HepG2 (cell line): ENCODE data around the gene ICAM5. TPM values are rescaled to one million over a fixed set of nuclear protein-coding genes. Genes with fewer than 3 reads are reported as not detected.

Experiments used
- ARNT2 ChIP-seq: sonication (generic); formaldehyde crosslinking; IDR thresholded peaks from 2 replicates; pipeline ENCODE4 v1.8.0; 2022; ENCODE audit warnings: mild to moderate bottlenecking, low read depth, missing genetic modification reagents, moderate library complexity
- FLYWCH1 ChIP-seq: sonication (generic); formaldehyde crosslinking; IDR thresholded peaks from 2 replicates; pipeline ENCODE4 v1.8.1; 2023; ENCODE audit warnings: mild to moderate bottlenecking, missing genetic modification reagents
- HES4 ChIP-seq: sonication (generic); formaldehyde crosslinking; IDR thresholded peaks from 2 replicates; pipeline ENCODE4 v1.9.0; 2021; ENCODE audit warnings: mild to moderate bottlenecking, missing genetic modification reagents, borderline replicate concordance
- IRX3 ChIP-seq: sonication (generic); formaldehyde crosslinking; IDR thresholded peaks from 2 replicates; pipeline ENCODE4 v1.8.1; 2023; ENCODE audit warnings: mild to moderate bottlenecking, low read depth, missing genetic modification reagents, borderline replicate concordance
- KDM5B ChIP-seq: sonication (generic); formaldehyde crosslinking; IDR thresholded peaks from 2 replicates; pipeline ENCODE4 v1.4.0; 2020; ENCODE audit warnings: missing genetic modification reagents, mild to moderate bottlenecking, borderline replicate concordance
- MAFK ChIP-seq, 2 experiments: IDR thresholded peaks in 1 of 2; conservative IDR thresholded peaks in 1 of 2; 2 replicates each; pipeline ENCODE4 v1.6.1; 2011; ENCODE audit warnings: improper control_type of control experiment in 2 of 2, low read length in 2 of 2
- MAX ChIP-seq: IDR thresholded peaks from 2 replicates; pipeline ENCODE4 v1.6.1; 2012; ENCODE audit warnings: inconsistent platforms
- PREB ChIP-seq: sonication (generic); formaldehyde crosslinking; IDR thresholded peaks from 2 replicates; pipeline ENCODE4 v1.4.0; 2020; ENCODE audit warnings: missing genetic modification reagents
- SALL1 ChIP-seq: sonication (generic); formaldehyde crosslinking; IDR thresholded peaks from 2 replicates; pipeline ENCODE4 v1.8.0; 2022; ENCODE audit warnings: mild to moderate bottlenecking, missing genetic modification reagents
- TFDP1 ChIP-seq: IDR thresholded peaks from 2 replicates; pipeline ENCODE4 v1.6.1; 2016; ENCODE audit warnings: missing compliant biosample characterization, missing genetic modification reagents, borderline replicate concordance
- TFE3 ChIP-seq: IDR thresholded peaks from 2 replicates; pipeline ENCODE4 v1.6.1; 2016
- YEATS4 ChIP-seq: sonication (generic); formaldehyde crosslinking; IDR thresholded peaks from 2 replicates; pipeline ENCODE4 v1.4.0; 2020; ENCODE audit warnings: missing genetic modification reagents, borderline replicate concordance
- ZHX2 ChIP-seq, 2 experiments: sonication (generic) in 1 of 2; formaldehyde crosslinking in 1 of 2; IDR thresholded peaks; 2 replicates each; pipeline versions ENCODE4 v1.6.1 to v1.9.0; 2014 to 2022; ENCODE audit warnings: antibody characterized with exemption in 1 of 2, borderline replicate concordance in 1 of 2, inconsistent platforms in 1 of 2, low read depth in 1 of 2, missing genetic modification reagents in 1 of 2
- ZNF562 ChIP-seq: sonication (generic); formaldehyde crosslinking; IDR thresholded peaks from 2 replicates; pipeline ENCODE4 v1.8.0; 2022; ENCODE audit warnings: missing genetic modification reagents, borderline replicate concordance
- ZNF616 ChIP-seq: sonication (generic); formaldehyde crosslinking; IDR thresholded peaks from 2 replicates; pipeline ENCODE4 v1.5.0; 2020; ENCODE audit warnings: low read depth, mild to moderate bottlenecking, missing genetic modification reagents
- ZNF749 ChIP-seq: sonication (generic); formaldehyde crosslinking; IDR thresholded peaks from 2 replicates; pipeline ENCODE4 v1.8.0; 2022; ENCODE audit warnings: mild to moderate bottlenecking, missing genetic modification reagents, moderate library complexity, borderline replicate concordance
- ZNF777 ChIP-seq: sonication (generic); formaldehyde crosslinking; IDR thresholded peaks from 2 replicates; pipeline ENCODE4 v1.4.0; 2020; ENCODE audit warnings: missing genetic modification reagents
- polyA plus RNA-seq, 8 experiments: library from polyadenylated mRNA; depleted of rRNA in 3 of 8; stranded (reverse) in 7 of 8; unstranded in 1 of 8; fragments of >200 nt; fragmentation: Illumina TruSeq in 4 of 8; extraction: Trizol in 4 of 8; gene quantifications; 2 replicates each; pipeline versions ENCODE4 v1.2.1 to v1.2.3, GENCODE V29; 2011 to 2016; ENCODE audit warnings: low read depth in 4 of 8, missing spikeins in 1 of 8, mixed read lengths in 1 of 8; ENCODE audit not compliant: insufficient read depth in 1 of 8
- total RNA-seq, 5 experiments: library from RNA; depleted of rRNA; stranded (reverse); fragments of >200 nt; fragmentation: Illumina TruSeq; extraction: Trizol; gene quantifications; 2 replicates each; pipeline ENCODE4 v1.2.3, GENCODE V29; 2016; ENCODE audit warnings: low read depth in 1 of 5

ICAM5 gene
- total and polyA plus RNA-seq, 2 of the 13 experiments (the other 11 are each of a cell fraction or from before 2014, with no cell fraction given): 0.46 to 1.6 TPM

- peak; percentile 69; the same call in 1 of the 2 replicates for TF ChIP-seq TFDP1 (CRISPR knock-in tag)
- TF ChIP-seq IRX3 (CRISPR knock-in tag): 0 out of 2 replicates have a peak, but pooled peaks have one; percentile 24
- 0 out of 2 replicates have a peak, but pooled peaks have one; percentile 61 for TF ChIP-seq ZNF562 (CRISPR knock-in tag)
- TF ChIP-seq YEATS4 (CRISPR knock-in tag): no peak
- TF ChIP-seq MAX: peak; percentile 94
- TF ChIP-seq HES4 (CRISPR knock-in tag): peak; percentile 80; the same call in 1 of the 2 replicates
- TF ChIP-seq ZNF749 (CRISPR knock-in tag): 0 out of 2 replicates have a peak, but pooled peaks have one; percentile 76
- peak; percentile 84; the same call in 1 of the 2 replicates for TF ChIP-seq KDM5B (CRISPR knock-in tag)
- TF ChIP-seq ARNT2: 0 out of 2 replicates have a peak, but pooled peaks have one; percentile 66
- TF ChIP-seq FLYWCH1 (CRISPR knock-in tag): peak; percentile 46; the same call in 1 of the 2 replicates
- peak; percentile 28; the same call in 1 of the 2 replicates for TF ChIP-seq ZNF777 (CRISPR knock-in tag)
- TF ChIP-seq TFE3 (CRISPR knock-in tag): 0 out of 2 replicates have a peak, but pooled peaks have one; percentile 21
- peak; percentile 67; the same call in 1 of the 2 replicates for TF ChIP-seq SALL1 (CRISPR knock-in tag)
- TF ChIP-seq PREB: no peak
- no peak for TF ChIP-seq ZHX2 (IDR thresholded peaks at IDR 0.05; ENCODE audit: low read depth)
- 0 out of 2 replicates have a peak, but pooled peaks have one; percentile 55 for TF ChIP-seq ZHX2 (CRISPR knock-in tag; IDR thresholded peaks at IDR 0.05; ENCODE audit: borderline replicate concordance)
- peak; percentile 94; the same call in 1 of the 2 replicates for TF ChIP-seq ZNF616 (CRISPR knock-in tag)
- no peak for TF ChIP-seq MAFK (conservative IDR thresholded peaks at IDR 0.05 in 1 of 2, IDR thresholded peaks at IDR 0.05 in 1 of 2; ENCODE audit: low read length in 2 of 2)
Measured at GRCh38 chr19:10295847-10296591, 6.3 kb downstream of the ICAM5 start (continued).
